Measurements from ENCODE around the gene LMF1.

Gene LMF1

DNA sequence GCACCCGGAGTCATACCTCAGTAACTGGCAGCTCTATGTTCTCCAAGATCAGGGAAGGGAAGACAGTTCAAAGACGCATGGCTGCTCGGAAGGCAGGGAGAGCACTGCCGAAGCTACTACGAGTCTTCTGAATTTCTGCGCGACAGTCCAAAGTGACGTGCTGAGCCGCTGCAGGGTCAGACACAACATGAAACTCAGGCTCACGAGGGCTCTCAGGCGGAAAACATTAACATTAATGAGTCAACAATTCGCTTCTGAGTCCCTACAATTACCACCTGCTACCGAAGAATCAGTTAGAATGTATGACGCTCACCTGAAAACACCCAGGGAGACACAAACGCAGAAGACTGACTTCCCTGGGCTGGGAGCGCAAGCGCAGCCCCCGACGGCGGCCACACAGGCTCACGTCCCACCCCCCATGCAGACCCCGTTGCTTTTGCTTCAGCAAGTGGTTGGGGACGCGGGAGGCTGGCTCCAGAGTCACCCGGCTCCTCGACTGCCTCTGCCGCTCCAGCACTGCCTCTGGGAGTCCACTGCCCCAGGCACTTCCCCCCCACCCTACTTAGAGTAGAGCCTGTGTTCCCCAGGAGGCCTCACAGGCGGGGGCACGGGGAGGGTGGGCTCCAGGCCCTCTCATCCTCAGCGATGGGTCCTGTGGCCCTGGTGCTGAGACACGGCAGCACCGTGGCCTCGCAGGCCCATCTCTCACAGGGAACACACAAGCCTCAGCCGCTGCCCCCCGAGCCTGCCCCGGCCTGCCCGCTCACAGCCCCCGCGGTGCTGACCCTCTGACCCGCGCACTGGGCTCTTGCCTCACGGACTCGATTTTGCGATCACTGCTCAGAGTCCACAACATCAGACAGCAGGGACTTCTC lies 38.9 kb downstream of the LMF1 start:
- no peaks in the 10 kb centered on the region for H3K27me3 ChIP-seq (ENCODE audit: control insufficient read depth, low read length)
- no peak overlapping the region for H3K4me3 ChIP-seq (ENCODE audit: low read length)
- H3K4me1 ChIP-seq (ENCODE audit: control insufficient read depth, low read length): no peaks in the 10 kb centered on the region
- TF ChIP-seq, protein P1, sequence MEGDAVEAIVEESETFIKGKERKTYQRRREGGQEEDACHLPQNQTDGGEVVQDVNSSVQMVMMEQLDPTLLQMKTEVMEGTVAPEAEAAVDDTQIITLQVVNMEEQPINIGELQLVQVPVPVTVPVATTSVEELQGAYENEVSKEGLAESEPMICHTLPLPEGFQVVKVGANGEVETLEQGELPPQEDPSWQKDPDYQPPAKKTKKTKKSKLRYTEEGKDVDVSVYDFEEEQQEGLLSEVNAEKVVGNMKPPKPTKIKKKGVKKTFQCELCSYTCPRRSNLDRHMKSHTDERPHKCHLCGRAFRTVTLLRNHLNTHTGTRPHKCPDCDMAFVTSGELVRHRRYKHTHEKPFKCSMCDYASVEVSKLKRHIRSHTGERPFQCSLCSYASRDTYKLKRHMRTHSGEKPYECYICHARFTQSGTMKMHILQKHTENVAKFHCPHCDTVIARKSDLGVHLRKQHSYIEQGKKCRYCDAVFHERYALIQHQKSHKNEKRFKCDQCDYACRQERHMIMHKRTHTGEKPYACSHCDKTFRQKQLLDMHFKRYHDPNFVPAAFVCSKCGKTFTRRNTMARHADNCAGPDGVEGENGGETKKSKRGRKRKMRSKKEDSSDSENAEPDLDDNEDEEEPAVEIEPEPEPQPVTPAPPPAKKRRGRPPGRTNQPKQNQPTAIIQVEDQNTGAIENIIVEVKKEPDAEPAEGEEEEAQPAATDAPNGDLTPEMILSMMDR (IDR thresholded peaks at IDR 0.05; ENCODE audit: low read depth, low read length, poor library complexity, severe bottlenecking): no peak
- no peak for TF ChIP-seq EZH2phosphoT487 (IDR thresholded peaks at IDR 0.05; ENCODE audit: borderline replicate concordance, low read length)
- H4K20me1 ChIP-seq (ENCODE audit: control insufficient read depth, insufficient read depth, low read depth, low read length): no peaks in the 10 kb centered on the region
- H3K79me2 ChIP-seq (ENCODE audit: control insufficient read depth, low read length): no peaks in the 10 kb centered on the region
- H3K36me3 ChIP-seq (ENCODE audit: control insufficient read depth, low read length): no peaks in the 10 kb centered on the region; the same call in 1 of the 2 replicates
- H3K9me3 ChIP-seq (ENCODE audit: control insufficient read depth, insufficient read depth, low read length): peaks cover 2% of the 10 kb centered on the region; the same call in 1 of the 2 replicates
- no peak overlapping the region for H3K4me2 ChIP-seq (ENCODE audit: low read length)
- H3K27ac ChIP-seq (ENCODE audit: low read depth, low read length): no peak overlapping the region
- no peaks in the 10 kb centered on the region for H3F3A ChIP-seq (ENCODE audit: control insufficient read depth, insufficient read depth)
- H3K9me2 ChIP-seq (replicated peaks; ENCODE audit: control insufficient read depth, low read length): no peaks in the 10 kb centered on the region

DNA sequence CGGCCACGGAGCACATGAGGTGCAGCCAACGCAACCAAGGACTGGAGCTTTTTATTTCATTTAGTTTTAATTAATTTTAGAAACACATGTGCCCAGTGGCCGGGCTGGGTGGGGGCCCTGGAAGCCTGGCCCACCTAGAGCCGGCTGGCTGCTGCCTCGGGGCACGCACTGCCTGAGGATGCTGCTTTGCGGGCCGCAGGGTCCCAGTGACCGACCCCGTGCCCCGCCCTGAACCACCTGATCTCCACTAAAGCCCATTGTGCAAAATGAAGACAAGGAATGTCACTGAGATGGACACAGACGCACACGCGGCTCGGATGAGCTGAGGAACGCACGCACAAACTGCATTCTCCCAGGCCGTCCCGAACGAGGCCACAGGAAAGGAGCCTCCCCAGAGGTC lies 39.6 kb downstream of the LMF1 start:
- Histone ChIP-seq H3F3A (ENCODE audit: control insufficient read depth, insufficient read depth) (no peaks in the 10 kb centered on the region), H3K27ac (ENCODE audit: low read depth, low read length) (no peak overlapping the region), H3K4me1 (ENCODE audit: control insufficient read depth, low read length) (no peaks in the 10 kb centered on the region), H3K79me2 (ENCODE audit: control insufficient read depth, low read length) (no peaks in the 10 kb centered on the region), H3K4me2 (ENCODE audit: low read length) (no peak overlapping the region), H3K9me2 (replicated peaks; ENCODE audit: control insufficient read depth, low read length) (no peaks in the 10 kb centered on the region), H3K27me3 (ENCODE audit: control insufficient read depth, low read length) (no peaks in the 10 kb centered on the region), H3K36me3 (ENCODE audit: control insufficient read depth, low read length) (peaks cover 6% of the 10 kb centered on the region; the same call in 1 of the 2 replicates), H4K20me1 (ENCODE audit: control insufficient read depth, insufficient read depth, low read depth, low read length) (no peaks in the 10 kb centered on the region), H3K4me3 (ENCODE audit: low read length) (no peak overlapping the region), H3K9me3 (ENCODE audit: control insufficient read depth, insufficient read depth, low read length) (peaks cover 6% of the 10 kb centered on the region; the same call in 1 of the 2 replicates)
- TF ChIP-seq, protein P1 (IDR thresholded peaks at IDR 0.05; ENCODE audit: low read depth, low read length, poor library complexity, severe bottlenecking): no peak
- TF ChIP-seq EZH2phosphoT487 (IDR thresholded peaks at IDR 0.05; ENCODE audit: borderline replicate concordance, low read length): no peak

DNA sequence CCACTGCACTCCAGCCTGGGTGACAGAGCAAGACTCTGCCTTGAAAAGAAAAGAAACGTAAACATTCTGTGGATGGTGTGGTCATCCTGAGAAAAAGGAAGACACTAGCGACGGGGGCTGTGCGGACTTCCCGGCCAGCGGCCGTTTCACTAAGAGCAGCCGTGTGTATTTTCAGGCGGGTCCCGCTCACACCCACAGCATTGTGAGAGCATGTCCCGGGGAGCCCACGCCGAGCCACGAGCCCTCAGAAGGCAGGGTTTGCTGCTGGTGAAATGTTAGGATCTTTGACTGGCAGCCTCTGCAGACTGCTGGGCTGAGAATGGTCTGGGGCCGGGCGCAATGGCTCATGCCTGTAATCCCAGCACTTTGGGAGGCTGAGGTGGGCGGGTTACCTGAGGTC lies 40.3 kb downstream of the LMF1 start:
- no peak overlapping the region for H3K4me3 ChIP-seq (ENCODE audit: low read length)
- H3K9me2 ChIP-seq (replicated peaks; ENCODE audit: control insufficient read depth, low read length): no peaks in the 10 kb centered on the region
- TF ChIP-seq, protein P1 (IDR thresholded peaks at IDR 0.05; ENCODE audit: low read depth, low read length, poor library complexity, severe bottlenecking): no peak
- TF ChIP-seq EZH2phosphoT487 (IDR thresholded peaks at IDR 0.05; ENCODE audit: borderline replicate concordance, low read length): no peak
- no peak overlapping the region for H3K27ac ChIP-seq (ENCODE audit: low read depth, low read length)
- H3K4me1 ChIP-seq (ENCODE audit: control insufficient read depth, low read length): no peaks in the 10 kb centered on the region
- no peak overlapping the region for H3K4me2 ChIP-seq (ENCODE audit: low read length)
- H3K79me2 ChIP-seq (ENCODE audit: control insufficient read depth, low read length): no peaks in the 10 kb centered on the region
- H3K36me3 ChIP-seq (ENCODE audit: control insufficient read depth, low read length): peaks cover 7% of the 10 kb centered on the region; the same call in 1 of the 2 replicates
- no peaks in the 10 kb centered on the region for H3F3A ChIP-seq (ENCODE audit: control insufficient read depth, insufficient read depth)
- no peaks in the 10 kb centered on the region for H4K20me1 ChIP-seq (ENCODE audit: control insufficient read depth, insufficient read depth, low read depth, low read length)
- H3K27me3 ChIP-seq (ENCODE audit: control insufficient read depth, low read length): no peaks in the 10 kb centered on the region
- peaks cover 7% of the 10 kb centered on the region; the same call in 1 of the 2 replicates for H3K9me3 ChIP-seq (ENCODE audit: control insufficient read depth, insufficient read depth, low read length)

All from DOHH2 (cell line).